ENCODE data around the gene CEMIP.
"Not testable (repeated sequence)": the region's sequence is repeated elsewhere in the genome, so short reads cannot be mapped to it uniquely, and the experiment has no call there.

The CEMIP gene

DNA sequence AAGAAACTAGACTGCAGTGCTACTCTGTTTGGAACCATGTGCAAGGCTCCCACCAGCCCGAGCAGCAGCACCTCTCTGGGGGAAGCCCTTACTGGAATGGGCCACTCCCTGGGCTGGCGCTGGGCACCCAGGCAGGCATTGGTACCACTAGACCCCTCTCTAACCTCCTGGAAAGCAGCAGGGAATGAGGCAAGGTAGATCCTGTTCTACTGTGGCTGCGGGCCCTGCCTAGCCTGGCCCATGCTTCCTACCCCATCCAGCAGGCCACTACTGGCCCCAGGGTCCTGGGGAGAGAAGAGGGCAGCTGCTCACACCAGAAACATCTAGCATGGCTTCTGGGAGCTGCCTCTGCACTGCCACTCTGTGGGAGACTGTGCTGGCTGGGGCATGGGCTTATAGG is 165.6 kb downstream of the CEMIP start:
- Histone ChIP-seq H3K4me1 (ENCODE audit: control insufficient read depth, insufficient read depth, low read length) (no peaks in the 10 kb centered on the region), H3K4me3 (ENCODE audit: low read length) (no peak overlapping the region), H3K27me3 (ENCODE audit: control insufficient read depth, insufficient read depth, low read length) (no peaks in the 10 kb centered on the region), H3K9ac (ENCODE audit: low read length) (no peak overlapping the region), H3K36me3 (ENCODE audit: control insufficient read depth, insufficient read depth, low read length) (no peaks in the 10 kb centered on the region), H3K9me3 (ENCODE audit: control insufficient read depth, low read length) (no peaks in the 10 kb centered on the region)

DNA sequence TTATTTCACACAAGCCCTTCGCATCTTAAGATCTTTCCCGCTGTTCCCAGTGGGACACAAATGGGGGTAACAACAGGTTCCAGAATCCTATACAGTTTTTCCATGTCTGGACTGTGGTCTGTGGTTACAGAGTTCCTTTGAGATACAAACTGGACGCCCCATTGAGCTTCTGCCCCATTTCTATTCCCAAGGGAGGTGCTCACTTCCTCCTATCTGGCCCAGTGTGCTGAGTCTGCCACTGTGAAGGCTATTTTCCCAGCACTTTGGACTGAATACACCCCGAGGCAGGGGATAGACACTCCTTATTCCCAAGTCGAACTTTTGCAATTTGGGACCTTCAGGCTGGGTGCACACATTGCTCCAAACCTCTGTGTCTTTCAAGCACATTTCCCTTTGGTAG is 166.4 kb downstream of the CEMIP start:
- Histone ChIP-seq H3K4me1 (ENCODE audit: control insufficient read depth, insufficient read depth, low read length) (no peaks in the 10 kb centered on the region), H3K27me3 (ENCODE audit: control insufficient read depth, insufficient read depth, low read length) (no peaks in the 10 kb centered on the region), H3K9ac (ENCODE audit: low read length) (no peak overlapping the region), H3K36me3 (ENCODE audit: control insufficient read depth, insufficient read depth, low read length) (no peaks in the 10 kb centered on the region), H3K9me3 (ENCODE audit: control insufficient read depth, low read length) (no peaks in the 10 kb centered on the region), H3K4me3 (ENCODE audit: low read length) (no peak overlapping the region)

DNA sequence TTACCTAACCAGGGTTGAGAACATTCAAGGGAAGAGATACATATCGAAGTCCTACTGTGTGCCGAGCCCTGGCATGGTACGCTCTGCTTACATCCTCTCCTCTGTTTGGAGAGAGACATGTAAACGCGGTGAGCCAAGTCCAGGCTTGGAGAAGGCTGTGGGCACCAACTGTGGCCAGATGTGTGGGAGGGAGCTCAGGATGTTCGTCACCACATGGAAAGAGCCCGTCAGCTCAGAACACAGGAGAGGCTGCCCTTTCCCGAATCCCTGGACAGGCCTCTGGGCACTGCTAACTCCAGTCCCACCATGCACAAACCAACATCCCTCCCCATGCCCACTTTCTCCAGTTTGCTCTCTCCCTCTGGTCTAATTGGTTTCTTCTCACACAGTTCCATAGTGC is 167.4 kb downstream of the CEMIP start:
- H3K9ac ChIP-seq (ENCODE audit: low read length) = no peak overlapping the region
- no peaks in the 10 kb centered on the region for H3K27me3 ChIP-seq (ENCODE audit: control insufficient read depth, insufficient read depth, low read length)
- H3K4me3 ChIP-seq (ENCODE audit: low read length) = no peak overlapping the region
- H3K36me3 ChIP-seq (ENCODE audit: control insufficient read depth, insufficient read depth, low read length) = no peaks in the 10 kb centered on the region
- no peaks in the 10 kb centered on the region for H3K9me3 ChIP-seq (ENCODE audit: control insufficient read depth, low read length)
- H3K4me1 ChIP-seq (ENCODE audit: control insufficient read depth, insufficient read depth, low read length) = no peaks in the 10 kb centered on the region

DNA sequence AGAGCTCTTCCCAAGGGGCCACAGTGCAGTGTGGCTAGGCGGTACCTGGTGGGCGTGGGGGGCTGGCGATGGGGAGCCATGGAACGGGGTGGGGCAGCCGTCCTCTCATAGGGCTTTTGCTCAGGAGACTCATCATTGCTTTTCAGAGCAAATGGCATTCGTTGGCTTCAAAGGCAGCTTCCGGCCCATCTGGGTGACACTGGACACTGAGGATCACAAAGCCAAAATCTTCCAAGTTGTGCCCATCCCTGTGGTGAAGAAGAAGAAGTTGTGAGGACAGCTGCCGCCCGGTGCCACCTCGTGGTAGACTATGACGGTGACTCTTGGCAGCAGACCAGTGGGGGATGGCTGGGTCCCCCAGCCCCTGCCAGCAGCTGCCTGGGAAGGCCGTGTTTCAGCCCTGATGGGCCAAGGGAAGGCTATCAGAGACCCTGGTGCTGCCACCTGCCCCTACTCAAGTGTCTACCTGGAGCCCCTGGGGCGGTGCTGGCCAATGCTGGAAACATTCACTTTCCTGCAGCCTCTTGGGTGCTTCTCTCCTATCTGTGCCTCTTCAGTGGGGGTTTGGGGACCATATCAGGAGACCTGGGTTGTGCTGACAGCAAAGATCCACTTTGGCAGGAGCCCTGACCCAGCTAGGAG is 169.6 kb downstream of the CEMIP start:
- no peaks in the 10 kb centered on the region for H3K27me3 ChIP-seq (ENCODE audit: control insufficient read depth, insufficient read depth, low read length)
- H3K9me3 ChIP-seq (ENCODE audit: control insufficient read depth, low read length) = no peaks in the 10 kb centered on the region
- no peaks in the 10 kb centered on the region for H3K36me3 ChIP-seq (ENCODE audit: control insufficient read depth, insufficient read depth, low read length)
- no peak overlapping the region for H3K4me3 ChIP-seq (ENCODE audit: low read length)
- no peak overlapping the region for H3K9ac ChIP-seq (ENCODE audit: low read length)
- H3K4me1 ChIP-seq (ENCODE audit: control insufficient read depth, insufficient read depth, low read length) = no peaks in the 10 kb centered on the region

DNA sequence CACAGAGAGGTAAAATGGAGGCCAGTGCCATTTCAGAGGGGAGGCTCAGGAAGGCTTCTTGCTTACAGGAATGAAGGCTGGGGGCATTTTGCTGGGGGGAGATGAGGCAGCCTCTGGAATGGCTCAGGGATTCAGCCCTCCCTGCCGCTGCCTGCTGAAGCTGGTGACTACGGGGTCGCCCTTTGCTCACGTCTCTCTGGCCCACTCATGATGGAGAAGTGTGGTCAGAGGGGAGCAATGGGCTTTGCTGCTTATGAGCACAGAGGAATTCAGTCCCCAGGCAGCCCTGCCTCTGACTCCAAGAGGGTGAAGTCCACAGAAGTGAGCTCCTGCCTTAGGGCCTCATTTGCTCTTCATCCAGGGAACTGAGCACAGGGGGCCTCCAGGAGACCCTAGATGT is 170.6 kb downstream of the CEMIP start:
- Histone ChIP-seq H3K36me3 (ENCODE audit: control insufficient read depth, insufficient read depth, low read length) (no peaks in the 10 kb centered on the region), H3K9me3 (ENCODE audit: control insufficient read depth, low read length) (no peaks in the 10 kb centered on the region), H3K4me3 (ENCODE audit: low read length) (no peak overlapping the region), H3K9ac (ENCODE audit: low read length) (no peak overlapping the region), H3K4me1 (ENCODE audit: control insufficient read depth, insufficient read depth, low read length) (no peaks in the 10 kb centered on the region), H3K27me3 (ENCODE audit: control insufficient read depth, insufficient read depth, low read length) (no peaks in the 10 kb centered on the region)

DNA sequence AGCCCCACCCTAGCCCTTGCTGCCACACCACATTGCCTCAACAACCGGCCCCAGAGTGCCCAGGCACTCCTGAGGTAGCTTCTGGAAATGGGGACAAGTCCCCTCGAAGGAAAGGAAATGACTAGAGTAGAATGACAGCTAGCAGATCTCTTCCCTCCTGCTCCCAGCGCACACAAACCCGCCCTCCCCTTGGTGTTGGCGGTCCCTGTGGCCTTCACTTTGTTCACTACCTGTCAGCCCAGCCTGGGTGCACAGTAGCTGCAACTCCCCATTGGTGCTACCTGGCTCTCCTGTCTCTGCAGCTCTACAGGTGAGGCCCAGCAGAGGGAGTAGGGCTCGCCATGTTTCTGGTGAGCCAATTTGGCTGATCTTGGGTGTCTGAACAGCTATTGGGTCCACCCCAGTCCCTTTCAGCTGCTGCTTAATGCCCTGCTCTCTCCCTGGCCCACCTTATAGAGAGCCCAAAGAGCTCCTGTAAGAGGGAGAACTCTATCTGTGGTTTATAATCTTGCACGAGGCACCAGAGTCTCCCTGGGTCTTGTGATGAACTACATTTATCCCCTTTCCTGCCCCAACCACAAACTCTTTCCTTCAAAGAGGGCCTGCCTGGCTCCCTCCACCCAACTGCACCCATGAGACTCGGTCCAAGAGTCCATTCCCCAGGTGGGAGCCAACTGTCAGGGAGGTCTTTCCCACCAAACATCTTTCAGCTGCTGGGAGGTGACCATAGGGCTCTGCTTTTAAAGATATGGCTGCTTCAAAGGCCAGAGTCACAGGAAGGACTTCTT is 171.3 kb downstream of the CEMIP start:
- Histone ChIP-seq H3K4me3 (ENCODE audit: low read length) (no peak overlapping the region), H3K27me3 (ENCODE audit: control insufficient read depth, insufficient read depth, low read length) (no peaks in the 10 kb centered on the region), H3K9me3 (ENCODE audit: control insufficient read depth, low read length) (no peaks in the 10 kb centered on the region), H3K36me3 (ENCODE audit: control insufficient read depth, insufficient read depth, low read length) (no peaks in the 10 kb centered on the region), H3K9ac (ENCODE audit: low read length) (no peak overlapping the region), H3K4me1 (ENCODE audit: control insufficient read depth, insufficient read depth, low read length) (no peaks in the 10 kb centered on the region)

DNA sequence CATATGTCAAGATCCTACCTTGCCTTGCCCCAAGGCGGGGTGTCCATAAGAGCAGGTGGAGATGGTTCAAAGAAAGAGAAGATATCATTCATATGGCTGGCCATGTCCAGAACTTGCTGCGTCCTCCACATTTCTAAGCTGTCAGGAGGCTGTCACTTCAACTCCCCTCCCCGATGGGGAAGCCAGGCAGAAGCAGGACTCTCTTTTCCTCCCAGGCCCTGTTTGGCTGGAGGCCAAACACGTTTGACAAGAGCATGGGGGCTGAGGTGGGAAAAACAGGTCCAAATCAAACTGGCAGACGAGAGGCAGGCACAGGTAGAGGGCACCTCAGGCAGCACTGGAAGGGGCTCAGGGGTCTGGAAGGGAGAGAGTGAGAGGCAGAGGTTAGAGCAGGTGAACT is 172.8 kb downstream of the CEMIP start:
- Histone ChIP-seq H3K4me3 (ENCODE audit: low read length) (no peak overlapping the region), H3K4me1 (ENCODE audit: control insufficient read depth, insufficient read depth, low read length) (no peaks in the 10 kb centered on the region), H3K9me3 (ENCODE audit: control insufficient read depth, low read length) (no peaks in the 10 kb centered on the region), H3K27me3 (ENCODE audit: control insufficient read depth, insufficient read depth, low read length) (no peaks in the 10 kb centered on the region), H3K9ac (ENCODE audit: low read length) (no peak overlapping the region), H3K36me3 (ENCODE audit: control insufficient read depth, insufficient read depth, low read length) (no peaks in the 10 kb centered on the region)

DNA sequence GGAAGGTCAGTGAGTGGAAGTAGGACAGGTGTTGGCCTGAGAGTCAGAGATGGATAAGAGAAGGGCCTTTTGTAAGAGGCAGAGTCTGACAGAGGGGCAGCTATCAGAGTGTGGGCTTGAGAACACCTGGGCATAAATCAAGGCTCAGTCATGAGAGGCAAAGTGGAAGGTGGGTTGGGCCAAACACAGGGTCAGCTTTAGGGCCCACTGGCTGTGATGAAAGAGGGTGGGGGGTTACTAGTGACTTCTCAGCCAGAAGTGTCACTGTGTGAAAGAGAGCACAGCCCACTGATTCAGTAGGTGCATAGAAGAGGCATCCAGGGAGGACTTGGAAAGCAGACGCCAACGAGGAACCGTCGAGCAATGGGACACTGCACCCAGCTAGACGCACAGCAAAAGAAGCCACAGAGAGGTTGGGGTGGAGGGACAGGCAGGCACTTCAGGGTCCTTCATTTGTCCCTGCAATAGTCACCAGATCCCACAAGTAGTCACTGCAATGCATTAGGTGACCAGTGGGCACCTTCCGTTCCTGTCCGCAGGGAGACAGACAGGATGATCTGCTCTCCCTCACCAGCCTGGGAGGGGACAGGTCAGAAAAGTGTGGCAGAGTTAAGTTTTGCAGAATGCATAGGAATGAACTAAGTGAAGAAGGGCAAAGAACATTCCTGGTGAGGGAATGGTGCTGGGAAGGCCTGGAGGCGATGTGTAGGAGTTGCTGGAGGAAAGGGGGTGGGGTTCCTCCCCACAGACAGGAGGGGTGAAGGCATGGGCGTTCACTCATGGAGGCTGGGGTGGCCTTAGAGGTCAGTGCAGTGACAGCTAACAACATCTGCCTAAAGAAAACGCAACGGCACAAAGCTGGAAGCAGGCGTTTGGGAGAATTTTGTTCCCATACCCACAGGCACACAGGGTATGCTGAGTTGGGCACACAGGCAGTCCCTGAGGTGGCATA is 174.1 kb downstream of the CEMIP start:
- Histone ChIP-seq H3K36me3 (ENCODE audit: control insufficient read depth, insufficient read depth, low read length) (no peaks in the 10 kb centered on the region), H3K4me1 (ENCODE audit: control insufficient read depth, insufficient read depth, low read length) (no peaks in the 10 kb centered on the region)

DNA sequence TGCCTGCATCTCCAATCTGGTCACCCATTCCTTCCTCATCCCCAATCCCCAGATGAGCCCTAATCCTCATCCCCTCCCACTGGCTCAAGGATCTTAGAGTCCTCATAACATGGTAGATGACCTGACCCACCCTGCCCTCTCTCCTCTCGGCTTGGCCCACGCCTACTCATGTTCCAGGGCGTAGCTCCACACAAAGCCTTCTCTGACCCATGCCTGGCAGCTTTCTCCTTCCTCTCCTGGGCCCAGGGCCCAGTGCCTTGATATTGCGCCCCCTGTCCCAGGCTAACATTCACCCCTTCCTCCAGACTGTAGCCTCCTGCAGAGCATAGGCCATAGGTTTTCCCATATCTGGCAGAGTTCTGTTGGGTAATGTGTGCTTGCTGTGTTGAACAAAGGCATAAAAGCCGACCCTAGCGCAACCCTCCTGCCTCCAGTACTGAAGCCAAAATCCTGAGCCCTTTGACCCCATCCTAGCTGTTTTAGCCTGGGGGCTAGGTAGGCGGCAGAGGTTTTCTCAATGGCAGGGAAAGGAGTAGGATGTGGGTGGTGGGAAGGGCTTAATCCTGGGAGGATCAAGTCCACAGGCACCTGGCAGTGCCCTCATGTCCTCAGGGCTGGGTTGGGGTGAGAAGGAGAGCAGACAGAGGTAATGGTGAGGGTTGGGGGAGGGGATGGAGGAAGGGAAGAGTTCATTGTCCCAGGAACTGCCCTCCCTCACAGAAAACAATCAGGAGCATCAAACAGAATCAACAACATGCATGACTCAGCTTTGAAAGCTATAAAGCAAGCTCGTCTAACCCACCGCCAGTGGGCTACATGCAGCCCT is 175.0 kb downstream of the CEMIP start:
- Histone ChIP-seq H3K9ac (ENCODE audit: low read length) (no peak overlapping the region), H3K4me3 (ENCODE audit: low read length) (no peak overlapping the region), H3K4me1 (ENCODE audit: control insufficient read depth, insufficient read depth, low read length) (no peaks in the 10 kb centered on the region), H3K9me3 (ENCODE audit: control insufficient read depth, low read length) (no peaks in the 10 kb centered on the region), H3K27me3 (ENCODE audit: control insufficient read depth, insufficient read depth, low read length) (no peaks in the 10 kb centered on the region), H3K36me3 (ENCODE audit: control insufficient read depth, insufficient read depth, low read length) (no peaks in the 10 kb centered on the region)

More for the DNA sequence above, 174.1 kb downstream of the CEMIP start:
- Histone ChIP-seq H3K9me3 (ENCODE audit: control insufficient read depth, low read length) (no peaks in the 10 kb centered on the region), H3K4me3 (ENCODE audit: low read length) (no peak overlapping the region), H3K27me3 (ENCODE audit: control insufficient read depth, insufficient read depth, low read length) (no peaks in the 10 kb centered on the region), H3K9ac (ENCODE audit: low read length) (no peak overlapping the region)

DNA sequence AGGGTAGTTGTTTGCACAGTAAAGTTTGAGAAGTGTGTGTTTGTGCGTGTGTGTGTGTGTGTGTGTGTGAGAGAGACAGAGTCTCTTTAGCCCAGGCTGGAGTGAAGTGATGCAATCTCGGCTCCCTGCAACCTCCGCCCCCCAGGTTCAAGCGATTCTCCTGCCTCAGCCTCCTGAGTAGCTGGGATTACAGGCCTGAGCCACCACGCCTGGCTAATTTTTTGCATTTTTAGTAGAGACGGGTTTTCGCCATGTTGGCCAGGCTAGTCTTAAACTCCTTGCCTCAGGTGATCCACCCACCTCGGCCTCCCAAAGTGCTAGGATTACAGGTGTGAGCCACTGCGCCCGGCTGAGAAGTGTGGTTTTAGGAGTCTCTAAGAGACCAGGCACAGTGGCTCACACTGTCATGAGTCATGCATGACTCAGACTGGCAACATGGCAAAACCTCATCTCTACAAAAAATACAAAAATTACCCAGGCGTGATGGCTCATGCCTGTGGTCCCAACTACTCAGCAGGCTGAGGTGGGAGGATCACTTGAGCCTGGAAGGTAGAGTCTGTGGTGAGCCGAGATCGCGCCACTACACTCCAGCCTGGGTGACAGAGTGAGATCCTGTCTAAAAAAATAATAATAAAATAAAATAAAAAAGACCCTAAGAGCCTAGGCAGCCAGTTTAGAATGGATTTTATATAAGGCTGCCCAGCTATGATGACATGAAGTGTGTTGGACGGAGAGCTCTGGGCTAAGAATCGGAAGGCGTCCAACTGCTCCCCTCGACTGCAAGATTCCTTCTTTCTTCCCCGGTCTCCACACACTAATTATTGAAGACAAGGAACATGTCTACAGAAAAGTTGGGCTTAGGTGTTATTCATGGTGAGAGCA is 176.6 kb downstream of the CEMIP start:
- H3K4me3 ChIP-seq (ENCODE audit: low read length); H3K36me3 ChIP-seq (ENCODE audit: control insufficient read depth, insufficient read depth, low read length); H3K4me1 ChIP-seq (ENCODE audit: control insufficient read depth, insufficient read depth, low read length); H3K9ac ChIP-seq (ENCODE audit: low read length); H3K27me3 ChIP-seq (ENCODE audit: control insufficient read depth, insufficient read depth, low read length); H3K9me3 ChIP-seq (ENCODE audit: control insufficient read depth, low read length): not testable (repeated sequence)

DNA sequence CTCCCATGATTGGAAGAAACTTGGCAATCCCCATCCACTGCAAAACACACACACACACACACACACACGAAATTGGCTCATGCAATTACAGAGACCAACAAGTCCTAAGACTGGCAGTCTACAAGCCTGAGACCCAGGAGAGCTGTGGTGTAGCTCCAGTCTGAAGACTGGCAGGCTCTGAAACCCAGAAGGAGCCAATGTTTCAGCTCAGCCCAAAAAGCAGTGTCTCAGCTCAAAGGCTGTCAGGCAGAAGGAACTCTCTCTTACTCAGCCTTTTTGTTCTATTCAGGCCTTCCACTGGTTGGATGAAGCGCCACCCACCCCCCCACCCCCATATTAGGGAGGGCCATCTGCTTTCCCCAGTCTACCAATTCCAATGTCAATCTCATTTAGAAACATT is 178.4 kb downstream of the CEMIP start:
- H3K27me3 ChIP-seq (ENCODE audit: control insufficient read depth, insufficient read depth, low read length) = no peaks in the 10 kb centered on the region
- H3K4me1 ChIP-seq (ENCODE audit: control insufficient read depth, insufficient read depth, low read length) = no peaks in the 10 kb centered on the region
- no peak overlapping the region for H3K4me3 ChIP-seq (ENCODE audit: low read length)
- H3K9me3 ChIP-seq (ENCODE audit: control insufficient read depth, low read length) = no peaks in the 10 kb centered on the region
- no peaks in the 10 kb centered on the region for H3K36me3 ChIP-seq (ENCODE audit: control insufficient read depth, insufficient read depth, low read length)
- H3K9ac ChIP-seq (ENCODE audit: low read length) = no peak overlapping the region
